Neutrophil (primary cell): Measurements from ENCODE around the gene MATR3.

Experiments used
- H3K27ac ChIP-seq: fragments of 200-600 bp; sonication (generic); 2 replicates; pipeline ENCODE4 v1.5.1; 2016; ENCODE audit warnings: mild to moderate bottlenecking, moderate library complexity
- H3K27me3 ChIP-seq: fragments of 200-600 bp; sonication (generic); 2 replicates; pipeline ENCODE4 v1.6.0; 2016; ENCODE audit warnings: mild to moderate bottlenecking
- H3K36me3 ChIP-seq: fragments of 200-600 bp; sonication (generic); 2 replicates; pipeline ENCODE4 v1.5.1; 2017
- H3K4me1 ChIP-seq, 2 experiments: fragments of 200-600 bp in 1 of 2; sonication (generic) in 1 of 2; 1 replicate in 1 of 2; 2 replicates in 1 of 2; pipeline versions ENCODE4 v1.5.1 to v1.6.1; 2013 to 2016; ENCODE audit warnings: low read depth in 1 of 2, low read length in 1 of 2, mild to moderate bottlenecking in 1 of 2, moderate library complexity in 1 of 2; ENCODE audit not compliant: control insufficient read depth in 1 of 2, insufficient read depth in 1 of 2
- H3K4me3 ChIP-seq, 2 experiments: fragments of 200-600 bp in 1 of 2; sonication (generic) in 1 of 2; 1 replicate in 1 of 2; 2 replicates in 1 of 2; pipeline ENCODE4 v1.5.1; 2013 to 2016; ENCODE audit warnings: low read depth in 1 of 2, low read length in 1 of 2, mild to moderate bottlenecking in 1 of 2, moderate library complexity in 1 of 2
- H3K9me3 ChIP-seq: fragments of 200-600 bp; sonication (generic); 2 replicates; pipeline ENCODE4 v1.5.1; 2016
- CTCF ChIP-seq: fragments of 200-600 bp; sonication (generic); IDR thresholded peaks from 2 replicates; pipeline ENCODE4 v1.5.1; 2016; ENCODE audit warnings: antibody characterized with exemption

MATR3 gene

DNA sequence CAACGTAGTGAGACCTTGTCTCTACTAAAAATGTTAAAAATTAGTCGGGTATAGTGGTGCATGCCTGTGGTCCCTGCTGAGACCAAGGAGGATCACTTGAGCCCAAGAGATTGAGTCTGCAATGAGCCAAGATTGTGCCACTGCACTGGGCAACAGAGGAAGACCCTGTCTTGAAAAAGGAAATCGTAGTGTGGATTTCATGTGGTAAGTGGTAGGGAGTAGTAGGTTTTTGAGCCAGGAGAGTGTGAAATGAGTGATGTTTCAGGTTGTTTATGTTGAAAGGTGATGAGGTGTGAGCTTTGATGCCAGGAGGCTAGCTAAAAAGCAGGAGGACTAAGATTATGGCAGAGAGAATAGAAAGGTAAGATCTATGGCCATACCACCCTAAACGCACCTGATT lies 5.9 kb downstream of the MATR3 start:
- Histone ChIP-seq H3K9me3 (no peaks in the 10 kb centered on the region), H3K4me3 (no peak overlapping the region), H3K36me3 (no peaks in the 10 kb centered on the region), H3K4me1 (peaks cover 30 to 42% of the 10 kb centered on the region in 2 experiments), H3K27me3 (no peaks in the 10 kb centered on the region), H3K27ac (no peak overlapping the region)
- no peak for TF ChIP-seq CTCF

DNA sequence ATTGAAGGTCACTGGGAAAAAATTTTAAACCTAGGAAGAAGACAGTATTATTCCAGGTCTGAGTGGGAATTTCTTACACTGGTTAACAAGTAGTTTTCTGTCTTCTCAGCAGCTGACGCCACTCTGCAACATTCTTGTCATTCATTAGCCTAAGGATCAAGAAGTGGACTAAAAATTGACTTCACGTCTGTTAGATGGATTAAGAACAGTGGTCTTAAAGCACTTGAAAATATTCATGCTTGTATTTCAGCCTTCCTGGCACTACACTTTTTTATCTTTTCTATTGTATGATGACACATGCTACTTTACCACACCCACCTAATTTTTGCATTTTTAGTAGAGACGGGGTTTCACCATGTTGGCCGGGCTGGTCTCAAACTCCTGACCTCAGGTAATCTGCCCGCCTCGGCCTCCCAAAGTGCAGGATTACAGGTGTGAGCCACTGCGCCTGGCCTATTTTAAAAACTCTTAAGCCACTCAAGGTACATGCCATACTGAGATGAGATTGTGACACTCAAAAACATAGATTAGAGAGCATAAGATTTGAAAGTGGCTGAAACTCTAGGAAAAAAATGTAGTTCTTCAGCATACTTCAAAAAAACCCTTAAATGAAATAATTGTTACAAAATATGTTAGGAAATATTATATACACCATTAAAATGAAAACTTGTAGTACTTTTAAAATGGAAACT lies 8.4 kb downstream of the MATR3 start:
- no peak for TF ChIP-seq CTCF
- H3K27me3 ChIP-seq, result no peaks in the 10 kb centered on the region
- no peaks in the 10 kb centered on the region for H3K9me3 ChIP-seq
- no peaks in the 10 kb centered on the region for H3K36me3 ChIP-seq
- peaks cover 15 to 23% of the 10 kb centered on the region in 2 experiments for H3K4me1 ChIP-seq
- no peak overlapping the region for H3K4me3 ChIP-seq
- H3K27ac ChIP-seq, result no peak overlapping the region

DNA sequence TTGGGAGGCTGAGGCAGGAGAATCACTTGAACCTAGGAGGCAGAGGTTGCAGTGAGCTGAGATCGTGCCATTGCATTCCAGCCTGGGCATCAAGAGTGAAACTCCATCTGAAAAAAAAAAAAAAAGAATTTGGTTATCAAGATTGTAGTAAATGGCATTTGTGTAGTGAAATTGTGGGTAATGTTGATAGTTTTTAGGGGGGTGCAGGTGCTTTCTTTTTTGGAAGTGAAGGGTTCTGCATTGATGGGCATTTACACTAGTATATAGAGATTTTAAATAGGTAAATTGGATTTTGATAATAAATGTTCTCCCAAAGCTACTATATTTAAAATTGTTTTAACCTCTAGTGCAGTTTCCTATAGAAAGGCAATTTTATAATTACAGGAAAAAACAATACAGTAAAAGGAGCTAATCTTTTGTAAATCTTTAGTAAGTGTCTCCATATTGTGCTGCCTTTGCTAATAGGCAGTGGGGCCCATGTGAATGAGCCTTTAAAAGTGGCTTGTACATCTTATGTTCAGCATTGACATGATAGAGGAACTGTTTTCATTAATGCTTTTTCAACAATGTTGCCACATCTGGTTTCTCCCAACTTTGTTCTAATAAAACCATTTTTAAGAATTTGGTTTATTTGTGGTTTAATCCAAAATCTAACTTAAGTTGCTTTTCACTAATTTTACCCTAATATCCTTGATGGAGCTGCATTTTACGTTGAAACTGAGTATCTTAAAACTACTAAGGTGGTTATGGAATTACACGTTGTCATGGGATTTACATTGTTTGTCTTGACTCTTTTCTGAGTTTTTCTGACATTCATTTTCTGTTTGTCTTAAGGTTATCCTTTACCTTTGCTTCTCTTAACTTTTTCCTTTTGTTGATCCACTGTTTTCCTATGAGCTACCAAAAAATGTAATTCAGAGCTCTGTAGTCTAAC lies 11.1 kb downstream of the MATR3 start:
- Histone ChIP-seq H3K36me3 (no peaks in the 10 kb centered on the region), H3K4me3 (no peak overlapping the region), H3K27me3 (no peaks in the 10 kb centered on the region), H3K4me1 (peaks cover 10 to 11% of the 10 kb centered on the region in 2 experiments), H3K9me3 (no peaks in the 10 kb centered on the region), H3K27ac (no peak overlapping the region)
- no peak for TF ChIP-seq CTCF

DNA sequence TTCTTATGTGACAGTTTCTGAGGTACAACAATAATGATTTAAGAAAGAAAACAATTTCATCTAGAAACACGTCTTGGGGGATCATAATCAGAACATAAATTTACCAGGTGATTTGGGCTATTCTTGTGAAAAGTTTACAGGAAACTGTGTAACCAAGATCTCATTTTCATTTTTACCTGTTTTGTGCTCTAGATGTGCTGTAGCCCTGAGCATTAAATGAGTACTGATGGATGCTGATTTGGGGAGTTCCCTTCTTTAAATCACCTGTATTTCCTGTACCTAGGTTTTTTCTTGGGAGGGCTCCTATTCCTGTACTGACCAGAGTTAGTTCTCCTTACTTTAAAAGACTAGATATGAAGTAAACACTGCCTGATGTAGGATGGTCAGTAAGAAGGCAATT lies 12.7 kb downstream of the MATR3 start:
- Histone ChIP-seq H3K27me3 (no peaks in the 10 kb centered on the region), H3K36me3 (no peaks in the 10 kb centered on the region), H3K9me3 (no peaks in the 10 kb centered on the region), H3K4me3 (no peak overlapping the region), H3K4me1 (peaks cover 6 to 10% of the 10 kb centered on the region in 2 experiments), H3K27ac (no peak overlapping the region)
- TF ChIP-seq CTCF, result no peak

DNA sequence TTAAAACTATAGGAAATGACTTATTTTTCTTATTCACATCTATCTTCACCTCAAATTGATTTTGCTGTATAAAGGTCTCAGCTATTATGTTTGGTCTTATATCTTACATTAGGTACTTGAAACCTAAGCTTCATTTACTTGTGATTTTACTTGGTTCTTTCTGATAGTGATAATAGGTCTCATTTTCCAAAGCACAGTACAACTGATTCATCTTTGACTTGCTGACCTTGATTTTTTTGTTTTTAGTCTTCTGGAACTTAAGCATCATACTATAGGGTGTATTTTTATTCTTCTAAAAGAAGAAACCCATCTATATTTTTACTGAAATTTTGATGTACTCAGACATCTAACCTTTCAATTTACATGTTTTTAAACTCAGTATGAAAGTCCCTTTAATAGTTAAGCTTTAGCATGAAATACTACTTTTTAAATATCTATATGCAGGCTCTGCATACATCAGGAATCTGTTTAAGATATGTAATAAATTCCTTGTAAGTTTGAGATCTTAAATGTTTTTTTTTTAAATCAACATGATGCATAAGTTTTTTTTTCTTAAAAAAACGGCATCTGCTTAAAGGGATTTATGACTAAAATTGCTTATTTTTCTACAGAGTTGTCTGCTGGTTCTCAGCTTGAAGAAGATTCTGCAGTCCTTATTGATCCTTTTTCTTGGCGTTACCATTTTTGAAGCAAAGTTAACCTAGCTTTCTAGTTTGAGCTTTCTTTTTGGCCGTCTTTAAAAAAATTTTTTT lies 13.3 kb downstream of the MATR3 start:
- TF ChIP-seq CTCF, result no peak
- Histone ChIP-seq H3K27me3 (no peaks in the 10 kb centered on the region), H3K4me1 (peaks cover 6 to 10% of the 10 kb centered on the region in 2 experiments), H3K4me3 (no peak overlapping the region), H3K27ac (no peak overlapping the region), H3K36me3 (no peaks in the 10 kb centered on the region), H3K9me3 (no peaks in the 10 kb centered on the region)
